ENCODE data around the gene VWCE.

GRCh38 chr11:61336171-61336935 lies 41.2 kb upstream of the VWCE start:
- TF ChIP-seq ZNF830 (CRISPR knock-in tag; IDR thresholded peaks at IDR 0.05), result no peak
- no peak for TF ChIP-seq HEY1 (CRISPR knock-in tag; IDR thresholded peaks at IDR 0.05; ENCODE audit: borderline replicate concordance)
- TF ChIP-seq, protein P1, sequence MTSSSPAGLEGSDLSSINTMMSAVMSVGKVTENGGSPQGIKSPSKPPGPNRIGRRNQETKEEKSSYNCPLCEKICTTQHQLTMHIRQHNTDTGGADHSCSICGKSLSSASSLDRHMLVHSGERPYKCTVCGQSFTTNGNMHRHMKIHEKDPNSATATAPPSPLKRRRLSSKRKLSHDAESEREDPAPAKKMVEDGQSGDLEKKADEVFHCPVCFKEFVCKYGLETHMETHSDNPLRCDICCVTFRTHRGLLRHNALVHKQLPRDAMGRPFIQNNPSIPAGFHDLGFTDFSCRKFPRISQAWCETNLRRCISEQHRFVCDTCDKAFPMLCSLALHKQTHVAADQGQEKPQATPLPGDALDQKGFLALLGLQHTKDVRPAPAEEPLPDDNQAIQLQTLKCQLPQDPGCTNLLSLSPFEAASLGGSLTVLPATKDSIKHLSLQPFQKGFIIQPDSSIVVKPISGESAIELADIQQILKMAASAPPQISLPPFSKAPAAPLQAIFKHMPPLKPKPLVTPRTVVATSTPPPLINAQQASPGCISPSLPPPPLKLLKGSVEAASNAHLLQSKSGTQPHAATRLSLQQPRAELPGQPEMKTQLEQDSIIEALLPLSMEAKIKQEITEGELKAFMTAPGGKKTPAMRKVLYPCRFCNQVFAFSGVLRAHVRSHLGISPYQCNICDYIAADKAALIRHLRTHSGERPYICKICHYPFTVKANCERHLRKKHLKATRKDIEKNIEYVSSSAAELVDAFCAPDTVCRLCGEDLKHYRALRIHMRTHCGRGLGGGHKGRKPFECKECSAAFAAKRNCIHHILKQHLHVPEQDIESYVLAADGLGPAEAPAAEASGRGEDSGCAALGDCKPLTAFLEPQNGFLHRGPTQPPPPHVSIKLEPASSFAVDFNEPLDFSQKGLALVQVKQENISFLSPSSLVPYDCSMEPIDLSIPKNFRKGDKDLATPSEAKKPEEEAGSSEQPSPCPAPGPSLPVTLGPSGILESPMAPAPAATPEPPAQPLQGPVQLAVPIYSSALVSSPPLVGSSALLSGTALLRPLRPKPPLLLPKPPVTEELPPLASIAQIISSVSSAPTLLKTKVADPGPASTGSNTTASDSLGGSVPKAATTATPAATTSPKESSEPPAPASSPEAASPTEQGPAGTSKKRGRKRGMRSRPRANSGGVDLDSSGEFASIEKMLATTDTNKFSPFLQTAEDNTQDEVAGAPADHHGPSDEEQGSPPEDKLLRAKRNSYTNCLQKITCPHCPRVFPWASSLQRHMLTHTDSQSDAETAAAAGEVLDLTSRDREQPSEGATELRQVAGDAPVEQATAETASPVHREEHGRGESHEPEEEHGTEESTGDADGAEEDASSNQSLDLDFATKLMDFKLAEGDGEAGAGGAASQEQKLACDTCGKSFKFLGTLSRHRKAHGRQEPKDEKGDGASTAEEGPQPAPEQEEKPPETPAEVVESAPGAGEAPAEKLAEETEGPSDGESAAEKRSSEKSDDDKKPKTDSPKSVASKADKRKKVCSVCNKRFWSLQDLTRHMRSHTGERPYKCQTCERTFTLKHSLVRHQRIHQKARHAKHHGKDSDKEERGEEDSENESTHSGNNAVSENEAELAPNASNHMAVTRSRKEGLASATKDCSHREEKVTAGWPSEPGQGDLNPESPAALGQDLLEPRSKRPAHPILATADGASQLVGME (CRISPR knock-in tag; IDR thresholded peaks at IDR 0.05), result no peak
- TF ChIP-seq ETV1 (tag; conservative IDR thresholded peaks at IDR 0.05; ENCODE audit: low read depth), result peak; percentile 92
- TF ChIP-seq HDAC2 (IDR thresholded peaks at IDR 0.05), result no peak
